ENCODE results near the gene TTC1.

Gene TTC1

GRCh38 chr5:160089531-160089930 is 80.6 kb downstream of the TTC1 start:
- no peak for DNase-seq

- no peak for DNase-seq
Observed at GRCh38 chr5:160090059-160090458, 81.1 kb downstream of the TTC1 start.

GRCh38 chr5:160092514-160092913 is 83.6 kb downstream of the TTC1 start:
- no peak for DNase-seq

- no peak for DNase-seq
Observed at GRCh38 chr5:160092960-160093707, 84.2 kb downstream of the TTC1 start.

GRCh38 chr5:160096178-160096577 is 87.2 kb downstream of the TTC1 start:
- DNase-seq: no peak

- DNase-seq: no peak
Observed at GRCh38 chr5:160097991-160098390, 89.1 kb downstream of the TTC1 start.

- DNase-seq: no peak
Observed at GRCh38 chr5:160105686-160106360, 96.9 kb downstream of the TTC1 start.

- no peak for DNase-seq
Observed at GRCh38 chr5:160108124-160108523, 99.2 kb downstream of the TTC1 start.
